Fibroblast of the aortic adventitia (primary cell): Measurements from ENCODE around the gene LRRC71. TPM values are rescaled to one million over a fixed set of nuclear protein-coding genes. Genes with fewer than 3 reads are reported as not detected.

Experiments
- DNase-seq: peaks from one replicate; pipeline ENCODE4 v3.0.0-alpha.2; 2010; ENCODE audit warnings: low read depth
- H3K4me3 ChIP-seq: 2 replicates; pipeline ENCODE4 v1.5.1; 2011; ENCODE audit warnings: low read depth, mild to moderate bottlenecking, control low read depth, low read length, moderate library complexity
- CTCF ChIP-seq: IDR thresholded peaks from 2 replicates; pipeline ENCODE4 v1.5.1; 2011; ENCODE audit warnings: mild to moderate bottlenecking, low read length, control low read depth, inconsistent platforms; ENCODE audit not compliant: insufficient read depth
- total RNA-seq: library from RNA; depleted of rRNA; stranded (reverse); fragments of >200 nt; gene quantifications from 2 replicates; pipeline ENCODE4 v1.2.3, GENCODE V29; 2012; ENCODE audit warnings: low replicate concordance

Gene LRRC71
- total RNA-seq, 1 donor: 0.09 TPM

GRCh38 chr1:156945881-156946661, 25.6 kb downstream of the LRRC71 start:
- TF ChIP-seq CTCF: no peak
- no peak for DNase-seq
- H3K4me3 ChIP-seq: no peak overlapping the region

- DNase-seq: no peak
- TF ChIP-seq CTCF: no peak
- no peak overlapping the region for H3K4me3 ChIP-seq
Measured at GRCh38 chr1:156947127-156947526, 26.7 kb downstream of the LRRC71 start.

- H3K4me3 ChIP-seq: no peak overlapping the region
- no peak for DNase-seq
- TF ChIP-seq CTCF: no peak
Measured at GRCh38 chr1:156947818-156948525, 27.5 kb downstream of the LRRC71 start.

GRCh38 chr1:156948708-156949107, 28.3 kb downstream of the LRRC71 start:
- no peak overlapping the region for H3K4me3 ChIP-seq
- no peak for DNase-seq
- TF ChIP-seq CTCF: peak; percentile 12

GRCh38 chr1:156949127-156949526, 28.7 kb downstream of the LRRC71 start:
- no peak for DNase-seq
- H3K4me3 ChIP-seq: no peak overlapping the region
- TF ChIP-seq CTCF: no peak

GRCh38 chr1:156951371-156951770, 30.9 kb downstream of the LRRC71 start:
- TF ChIP-seq CTCF: no peak
- no peak overlapping the region for H3K4me3 ChIP-seq
- no peak for DNase-seq
